Adipocyte (in vitro differentiated cells): Measurements from ENCODE around the gene GPR143.
A peak's percentile ranks its signal among the peaks of the same experiment; 100 is the strongest.

Experiments
- DNase-seq: peaks from one replicate; pipeline ENCODE4 v3.0.0-alpha.2; 2015; ENCODE audit warnings: low read depth
- H3K27me3 ChIP-seq: replicated peaks from 2 replicates; pipeline ENCODE4 v1.7.0; 2013; ENCODE audit warnings: mild to moderate bottlenecking, low read length, moderate library complexity; ENCODE audit not compliant: control insufficient read depth, insufficient read depth
- H3K36me3 ChIP-seq: 2 replicates; pipeline ENCODE4 v1.7.0; 2013; ENCODE audit warnings: low read length, mild to moderate bottlenecking, moderate library complexity; ENCODE audit not compliant: control insufficient read depth, insufficient read depth, severe bottlenecking
- H3K4me1 ChIP-seq: 2 replicates; pipeline ENCODE4 v1.7.0; 2013; ENCODE audit warnings: mild to moderate bottlenecking, low read length, moderate library complexity; ENCODE audit not compliant: control insufficient read depth, insufficient read depth
- H3K4me3 ChIP-seq: 2 replicates; pipeline ENCODE4 v1.7.0; 2013; ENCODE audit warnings: mild to moderate bottlenecking, low read length, moderate library complexity
- H3K9ac ChIP-seq: 2 replicates; pipeline ENCODE4 v1.7.0; 2013; ENCODE audit warnings: mild to moderate bottlenecking, low read length, moderate library complexity
- H3K9me3 ChIP-seq: 2 replicates; pipeline ENCODE4 v1.7.0; 2013; ENCODE audit warnings: mild to moderate bottlenecking, low read length, moderate library complexity; ENCODE audit not compliant: control insufficient read depth

GPR143 gene

GRCh38 chrX:9681422-9681821 lies 84.2 kb downstream of the GPR143 start:
- Histone ChIP-seq H3K4me3 (no peak overlapping the region), H3K9me3 (peaks cover 3% of the 10 kb centered on the region), H3K36me3 (no peaks in the 10 kb centered on the region), H3K27me3 (no peaks in the 10 kb centered on the region), H3K9ac (no peak overlapping the region), H3K4me1 (no peaks in the 10 kb centered on the region)
- no peak for DNase-seq

DNA sequence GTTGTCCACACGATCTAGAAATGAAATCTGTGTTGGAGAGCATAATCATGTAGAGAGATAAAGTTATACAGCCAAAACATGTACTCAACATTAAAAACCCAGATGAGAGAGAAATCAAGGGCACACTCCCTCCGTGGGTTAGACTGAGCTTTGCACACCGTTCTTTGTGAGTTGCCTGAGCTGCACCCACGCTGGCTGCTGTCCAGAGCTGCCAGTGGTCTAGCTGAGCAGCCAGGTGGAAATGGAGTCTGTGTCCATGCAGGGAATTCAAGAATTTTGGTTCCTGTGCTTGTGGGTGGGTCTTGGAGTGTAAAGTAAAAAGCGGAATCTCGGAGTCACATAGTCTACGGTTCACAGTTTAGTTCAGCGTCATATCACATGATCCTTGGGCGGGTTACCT lies 84.6 kb downstream of the GPR143 start:
- H3K36me3 ChIP-seq: no peaks in the 10 kb centered on the region
- no peaks in the 10 kb centered on the region for H3K4me1 ChIP-seq
- H3K4me3 ChIP-seq: no peak overlapping the region
- DNase-seq: no peak
- peaks cover 3% of the 10 kb centered on the region for H3K9me3 ChIP-seq
- H3K27me3 ChIP-seq: no peaks in the 10 kb centered on the region
- H3K9ac ChIP-seq: no peak overlapping the region

DNA sequence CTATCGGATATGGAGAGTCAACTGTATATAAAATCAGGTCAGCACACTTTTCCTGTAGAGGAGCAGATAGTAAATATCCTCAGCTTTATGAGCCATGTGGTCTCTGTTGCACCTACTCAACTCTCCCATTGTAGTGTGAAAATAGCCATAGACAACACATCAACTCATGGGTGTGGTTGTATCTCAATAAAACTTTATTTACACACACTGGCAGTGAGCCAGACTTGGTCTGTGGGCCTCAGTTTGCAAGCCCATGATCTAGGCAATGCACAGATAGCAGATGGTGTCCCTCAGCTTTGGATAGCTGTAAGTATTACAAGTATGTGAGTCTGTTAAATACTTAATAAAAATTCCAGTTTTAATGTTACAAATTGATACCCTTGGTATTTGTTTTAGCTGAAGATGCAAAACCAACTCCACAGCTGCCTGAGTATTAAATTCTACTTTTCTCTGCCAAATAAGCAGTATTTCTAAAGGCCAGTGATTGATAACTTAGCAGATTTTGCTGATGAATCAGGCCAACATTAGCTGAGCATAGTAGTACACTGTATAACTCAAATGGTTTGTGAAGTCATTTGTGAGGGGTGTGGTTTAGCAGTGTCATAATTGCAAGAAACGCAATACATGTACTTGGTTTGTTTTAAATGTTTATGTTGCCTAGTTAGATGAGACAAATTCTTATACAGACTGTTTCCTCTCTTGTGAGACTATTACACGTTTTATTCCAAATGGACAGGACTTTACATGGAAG lies 87.3 kb downstream of the GPR143 start:
- Histone ChIP-seq H3K9me3 (peaks cover 3% of the 10 kb centered on the region), H3K27me3 (no peaks in the 10 kb centered on the region), H3K9ac (no peak overlapping the region), H3K4me1 (no peaks in the 10 kb centered on the region), H3K4me3 (no peak overlapping the region), H3K36me3 (no peaks in the 10 kb centered on the region)
- DNase-seq: no peak

- no peak overlapping the region for H3K4me3 ChIP-seq
- H3K4me1 ChIP-seq: no peaks in the 10 kb centered on the region
- H3K9ac ChIP-seq: no peak overlapping the region
- peaks cover 3% of the 10 kb centered on the region for H3K27me3 ChIP-seq
- H3K36me3 ChIP-seq: no peaks in the 10 kb centered on the region
- DNase-seq: no peak
- peaks cover 3% of the 10 kb centered on the region for H3K9me3 ChIP-seq
Measured at GRCh38 chrX:9677098-9677739, 88.4 kb downstream of the GPR143 start.

GRCh38 chrX:9676738-9677097 lies 88.9 kb downstream of the GPR143 start:
- Histone ChIP-seq H3K9me3 (peaks cover 3% of the 10 kb centered on the region), H3K4me3 (no peak overlapping the region), H3K27me3 (peaks cover 3% of the 10 kb centered on the region), H3K36me3 (no peaks in the 10 kb centered on the region), H3K4me1 (no peaks in the 10 kb centered on the region), H3K9ac (no peak overlapping the region)
- DNase-seq: no peak

DNA sequence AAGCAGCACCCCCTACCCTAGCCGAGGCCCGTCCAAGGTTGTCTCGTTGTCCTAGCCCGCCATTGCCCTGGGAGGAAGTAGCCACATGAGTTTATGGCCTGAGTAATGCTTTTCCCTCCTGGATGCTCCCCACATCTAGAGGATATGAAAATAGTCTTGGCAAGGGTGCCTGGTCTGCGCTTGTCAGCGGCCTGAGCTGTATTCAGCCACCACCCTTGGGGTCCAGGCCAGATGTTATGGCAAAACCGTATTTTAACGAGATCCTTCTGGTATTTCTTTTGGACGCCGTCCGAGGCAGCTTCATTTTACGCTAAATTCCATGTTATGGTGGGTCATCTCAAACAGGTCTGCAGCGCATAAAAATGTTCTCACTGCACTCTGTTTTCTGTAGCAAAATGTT lies 89.3 kb downstream of the GPR143 start:
- DNase-seq: peak; percentile 28
- no peaks in the 10 kb centered on the region for H3K36me3 ChIP-seq
- H3K27me3 ChIP-seq: peaks cover 3% of the 10 kb centered on the region
- H3K9ac ChIP-seq: no peak overlapping the region
- H3K4me3 ChIP-seq: no peak overlapping the region
- peaks cover 3% of the 10 kb centered on the region for H3K9me3 ChIP-seq
- no peaks in the 10 kb centered on the region for H3K4me1 ChIP-seq
